ENCODE data around the gene LIN54. TPM values are rescaled to one million over a fixed set of nuclear protein-coding genes. Genes with fewer than 3 reads are reported as not detected.

The LIN54 gene
- total RNA-seq, 2 experiments from 2014 or later = 47.6 to 48.9 TPM

DNA sequence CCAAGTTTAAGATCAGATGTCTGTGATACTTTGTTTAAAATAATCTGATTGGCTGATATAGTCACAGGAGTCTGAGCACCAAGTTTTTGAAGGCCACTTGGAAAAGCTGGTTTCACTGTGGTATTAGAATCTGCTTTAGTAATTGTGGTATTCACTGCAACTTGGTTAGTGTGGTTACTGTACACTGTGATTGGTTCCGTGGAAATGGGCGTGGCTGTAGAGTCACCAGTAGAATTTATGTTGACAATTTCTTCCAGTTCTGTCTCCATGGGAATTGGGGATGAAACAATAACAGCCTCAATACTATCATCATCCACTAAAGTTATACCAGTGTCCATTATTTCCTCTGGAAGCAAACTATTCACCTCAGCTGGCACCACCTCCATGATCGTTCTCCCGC, 26.2 kb downstream of the LIN54 start:
- peaks cover 3% of the 10 kb centered on the region for H3K4me1 ChIP-seq (ENCODE audit: insufficient read depth, low read length, poor library complexity, severe bottlenecking)
- H4K20me1 ChIP-seq (ENCODE audit: insufficient read depth, low read length) = no peaks in the 10 kb centered on the region
- ChIA-PET CTCF (ENCODE audit: unreplicated experiment) (no interaction called here), POLR2A (interaction anchor here (1.4 to 1.6 kb wide), 2 partner anchors 11 to 13 kb away, joined by 6 to 11 read pairs; no protein-coding TSS in a partner anchor)
- H3K9me2 ChIP-seq (ENCODE audit: insufficient read depth, low read length) = no peaks in the 10 kb centered on the region
- H3K79me2 ChIP-seq (ENCODE audit: insufficient read depth, low read depth, low read length) = peaks cover 87% of the 10 kb centered on the region
- TSS peak; percentile 46 for BruUV-seq (replicated peaks)
- peaks cover 73% of the 10 kb centered on the region for H3K36me3 ChIP-seq (ENCODE audit: insufficient read depth, low read length)
- peaks cover 4% of the 10 kb centered on the region; the same call in 1 of the 2 replicates for H3K9me3 ChIP-seq (ENCODE audit: low read length)
- no peak overlapping the region for H3K27ac ChIP-seq (ENCODE audit: low read depth, low read length, poor library complexity, severe bottlenecking)
- TF ChIP-seq, protein P1, sequence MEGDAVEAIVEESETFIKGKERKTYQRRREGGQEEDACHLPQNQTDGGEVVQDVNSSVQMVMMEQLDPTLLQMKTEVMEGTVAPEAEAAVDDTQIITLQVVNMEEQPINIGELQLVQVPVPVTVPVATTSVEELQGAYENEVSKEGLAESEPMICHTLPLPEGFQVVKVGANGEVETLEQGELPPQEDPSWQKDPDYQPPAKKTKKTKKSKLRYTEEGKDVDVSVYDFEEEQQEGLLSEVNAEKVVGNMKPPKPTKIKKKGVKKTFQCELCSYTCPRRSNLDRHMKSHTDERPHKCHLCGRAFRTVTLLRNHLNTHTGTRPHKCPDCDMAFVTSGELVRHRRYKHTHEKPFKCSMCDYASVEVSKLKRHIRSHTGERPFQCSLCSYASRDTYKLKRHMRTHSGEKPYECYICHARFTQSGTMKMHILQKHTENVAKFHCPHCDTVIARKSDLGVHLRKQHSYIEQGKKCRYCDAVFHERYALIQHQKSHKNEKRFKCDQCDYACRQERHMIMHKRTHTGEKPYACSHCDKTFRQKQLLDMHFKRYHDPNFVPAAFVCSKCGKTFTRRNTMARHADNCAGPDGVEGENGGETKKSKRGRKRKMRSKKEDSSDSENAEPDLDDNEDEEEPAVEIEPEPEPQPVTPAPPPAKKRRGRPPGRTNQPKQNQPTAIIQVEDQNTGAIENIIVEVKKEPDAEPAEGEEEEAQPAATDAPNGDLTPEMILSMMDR (conservative IDR thresholded peaks at IDR 0.05; ENCODE audit: low read length) = no peak
- DNase-seq (ENCODE audit: low spot score) = no peak
- no peak overlapping the region for H3K4me3 ChIP-seq (ENCODE audit: low read depth, low read length, poor library complexity, severe bottlenecking)
- no peak overlapping the region for H3K4me2 ChIP-seq (ENCODE audit: low read length)
- intact Hi-C loops (cut with micrococcal nuclease; ENCODE audit: unreplicated experiment) = no loop called here
- H2AFZ ChIP-seq (ENCODE audit: low read length) = no peak overlapping the region

GRCh38 chr4:82983444-82983843, 27.2 kb downstream of the LIN54 start:
- CTCF ChIA-PET (ENCODE audit: unreplicated experiment) = no interaction called here
- intact Hi-C loops (cut with micrococcal nuclease; ENCODE audit: unreplicated experiment) = no loop called here
- no peak for DNase-seq (ENCODE audit: low spot score)
- Histone ChIP-seq H3K4me2 (ENCODE audit: low read length) (no peak overlapping the region), H3K9me2 (ENCODE audit: insufficient read depth, low read length) (no peaks in the 10 kb centered on the region), H3K4me1 (ENCODE audit: insufficient read depth, low read length, poor library complexity, severe bottlenecking) (no peaks in the 10 kb centered on the region), H3K79me2 (ENCODE audit: insufficient read depth, low read depth, low read length) (peaks cover 85% of the 10 kb centered on the region), H3K9me3 (ENCODE audit: low read length) (peaks cover 4% of the 10 kb centered on the region; the same call in 1 of the 2 replicates), H3K27ac (ENCODE audit: low read depth, low read length, poor library complexity, severe bottlenecking) (no peak overlapping the region), H3K36me3 (ENCODE audit: insufficient read depth, low read length) (peaks cover 75% of the 10 kb centered on the region), H4K20me1 (ENCODE audit: insufficient read depth, low read length) (no peaks in the 10 kb centered on the region), H3K4me3 (ENCODE audit: low read depth, low read length, poor library complexity, severe bottlenecking) (no peak overlapping the region), H2AFZ (ENCODE audit: low read length) (no peak overlapping the region)
- TF ChIP-seq, protein P1 (conservative IDR thresholded peaks at IDR 0.05; ENCODE audit: low read length) = no peak
- no peak for TF ChIP-seq EZH2phosphoT487 (IDR thresholded peaks at IDR 0.05; ENCODE audit: borderline replicate concordance, low read depth, low read length)
- POLR2A ChIA-PET = no interaction called here
- BruUV-seq (replicated peaks) = no TSS peak

GRCh38 chr4:82981138-82981537, 29.5 kb downstream of the LIN54 start:
- Histone ChIP-seq H3K4me3 (ENCODE audit: low read depth, low read length, poor library complexity, severe bottlenecking) (no peak overlapping the region), H3K79me2 (ENCODE audit: insufficient read depth, low read depth, low read length) (peaks cover 70% of the 10 kb centered on the region), H3K9me3 (ENCODE audit: low read length) (no peaks in the 10 kb centered on the region), H4K20me1 (ENCODE audit: insufficient read depth, low read length) (no peaks in the 10 kb centered on the region), H3K9me2 (ENCODE audit: insufficient read depth, low read length) (no peaks in the 10 kb centered on the region), H3K4me1 (ENCODE audit: insufficient read depth, low read length, poor library complexity, severe bottlenecking) (no peaks in the 10 kb centered on the region), H2AFZ (ENCODE audit: low read length) (no peak overlapping the region), H3K36me3 (ENCODE audit: insufficient read depth, low read length) (peaks cover 89% of the 10 kb centered on the region), H3K4me2 (ENCODE audit: low read length) (no peak overlapping the region), H3K27ac (ENCODE audit: low read depth, low read length, poor library complexity, severe bottlenecking) (no peak overlapping the region)
- intact Hi-C loops (cut with micrococcal nuclease; ENCODE audit: unreplicated experiment) = no loop called here
- BruUV-seq (replicated peaks) = TSS peak; percentile 14
- no peak for DNase-seq (ENCODE audit: low spot score)
- ChIA-PET CTCF (ENCODE audit: unreplicated experiment) (no interaction called here), POLR2A (interaction anchor here (1.6 to 4.1 kb wide), 5 partner anchors 11 to 22 kb away, joined by 7 to 45 read pairs (median 7); no protein-coding TSS in a partner anchor)
- no peak for TF ChIP-seq EZH2phosphoT487 (IDR thresholded peaks at IDR 0.05; ENCODE audit: borderline replicate concordance, low read depth, low read length)
- TF ChIP-seq, protein P1 (conservative IDR thresholded peaks at IDR 0.05; ENCODE audit: low read length) = no peak

Measured in OCI-LY7 (cell line).